Activated CD8-positive, alpha-beta memory T cell treated with anti-CD3 and anti-CD28 coated beads, Interleukin-2, amount 50 U/mL, for 48 hours (primary cell): ENCODE measurements around the gene ZBTB3.
"Not testable (repeated sequence)": the region's sequence is repeated elsewhere in the genome, so short reads cannot be mapped to it uniquely, and the experiment has no call there.

Experiments used
- DNase-seq: peaks from one replicate; pipeline ENCODE4 v3.0.0-alpha.2; 2020

ZBTB3 gene

GRCh38 chr11:62713343-62713742 is 40.6 kb downstream of the ZBTB3 start:
- no peak for DNase-seq

- DNase-seq, result no peak
Observed at GRCh38 chr11:62712861-62713260, 41.1 kb downstream of the ZBTB3 start.

GRCh38 chr11:62712276-62712812 is 41.6 kb downstream of the ZBTB3 start:
- no peak for DNase-seq

GRCh38 chr11:62710001-62710345 is 44.0 kb downstream of the ZBTB3 start:
- DNase-seq, result no peak

DNA sequence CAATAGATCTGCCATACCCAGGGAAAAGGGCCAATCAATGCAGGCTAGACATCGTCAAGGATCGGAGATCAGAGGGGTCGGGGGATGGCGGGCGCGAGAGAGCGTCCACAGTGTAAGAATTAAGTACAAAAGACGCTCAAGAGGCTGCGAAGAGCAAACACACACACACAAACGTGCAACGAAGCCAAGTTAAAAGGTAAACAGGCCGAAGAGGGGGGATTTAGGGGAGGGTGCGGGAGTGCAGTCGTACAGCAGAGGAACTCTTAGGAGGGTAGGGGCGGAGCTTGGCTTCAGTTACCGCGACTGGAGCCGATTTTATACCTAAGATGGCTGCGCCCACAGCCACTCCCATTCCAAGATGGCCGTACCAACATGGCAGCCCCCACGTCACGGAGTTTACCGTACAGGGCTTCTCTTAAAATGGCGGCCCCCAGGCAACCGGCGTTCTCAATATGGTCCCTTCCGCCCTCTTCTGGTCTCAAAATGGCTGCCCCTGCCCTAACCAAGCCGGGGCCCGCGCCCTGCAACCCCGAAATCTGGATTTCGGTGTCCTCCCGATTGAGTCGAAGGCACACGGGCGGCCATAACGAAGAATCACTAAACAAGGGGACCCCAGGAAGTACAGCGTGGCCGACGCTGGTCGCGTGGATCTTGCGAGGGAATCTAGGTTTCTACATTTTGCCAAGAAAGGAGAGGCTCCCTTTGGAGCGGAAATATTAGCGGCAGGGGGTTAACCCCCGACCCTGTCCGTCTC is 44.5 kb downstream of the ZBTB3 start:
- DNase-seq, result peak; percentile 92

- DNase-seq, result peak; percentile 75
Observed at GRCh38 chr11:62708793-62709192, 45.2 kb downstream of the ZBTB3 start.

DNA sequence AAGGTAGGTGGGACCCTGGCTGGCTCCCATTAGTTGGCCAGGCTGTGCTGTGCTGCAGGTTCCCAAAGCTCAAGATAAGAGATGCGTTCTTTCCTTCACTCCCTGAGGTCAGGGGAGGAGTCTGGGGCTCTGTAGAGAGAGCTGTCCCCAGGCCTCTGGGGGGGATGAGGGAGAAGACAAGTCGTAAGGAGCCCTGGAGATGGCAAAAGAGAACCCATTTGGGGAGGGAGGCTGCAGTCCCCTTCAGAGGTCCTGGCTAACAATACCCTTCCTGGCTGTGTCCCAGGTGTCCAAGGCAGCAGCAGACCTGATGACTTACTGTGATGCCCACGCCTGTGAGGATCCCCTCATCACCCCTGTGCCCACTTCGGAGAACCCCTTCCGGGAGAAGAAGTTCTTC is 45.6 kb downstream of the ZBTB3 start:
- peak; percentile 59 for DNase-seq

DNA sequence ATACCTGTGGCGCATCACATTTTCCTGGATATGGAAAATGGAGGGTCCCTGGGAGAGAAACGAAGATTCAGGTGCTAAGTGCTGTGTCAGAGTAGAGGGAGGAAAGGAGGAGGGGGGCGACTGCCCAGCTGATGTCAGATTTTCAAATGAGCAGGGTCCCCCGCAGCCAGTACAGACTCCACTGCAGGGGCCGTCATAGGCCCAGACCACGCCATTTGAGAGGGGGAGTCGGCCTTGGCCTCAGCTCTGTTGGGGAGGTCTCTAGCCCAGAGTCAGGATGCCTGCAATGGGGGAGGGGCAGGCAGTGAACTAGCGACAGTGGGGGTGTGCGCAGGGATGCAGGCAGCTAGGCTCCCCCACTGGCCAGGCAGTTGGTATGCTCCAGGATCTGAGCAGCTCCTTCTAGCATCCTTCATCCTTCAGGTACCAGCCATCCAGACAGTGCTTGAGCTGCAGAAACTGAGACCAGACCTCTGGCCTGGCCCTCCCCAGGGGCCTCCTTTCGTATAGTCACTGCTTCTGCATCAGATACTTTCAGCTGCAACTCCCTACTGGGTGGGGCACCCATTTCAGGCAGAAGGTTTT is 46.6 kb downstream of the ZBTB3 start, which contains the start of the genes BSCL2 and GNG3:
TSS of gene BSCL2 (minus strand) at position 148 of the 585 bp plus-strand sequence. CDS start 229 bp downstream, outside the sequence.
TSS of gene GNG3 (plus strand) at position 400 of the 585 bp plus-strand sequence. CDS start 620 bp downstream, outside the sequence.
- DNase-seq, result peak; percentile 55

GRCh38 chr11:62706850-62707247 is 47.1 kb downstream of the ZBTB3 start:
- DNase-seq, result no peak

GRCh38 chr11:62705880-62706849 is 47.8 kb downstream of the ZBTB3 start:
- DNase-seq, result peak; percentile 98

DNA sequence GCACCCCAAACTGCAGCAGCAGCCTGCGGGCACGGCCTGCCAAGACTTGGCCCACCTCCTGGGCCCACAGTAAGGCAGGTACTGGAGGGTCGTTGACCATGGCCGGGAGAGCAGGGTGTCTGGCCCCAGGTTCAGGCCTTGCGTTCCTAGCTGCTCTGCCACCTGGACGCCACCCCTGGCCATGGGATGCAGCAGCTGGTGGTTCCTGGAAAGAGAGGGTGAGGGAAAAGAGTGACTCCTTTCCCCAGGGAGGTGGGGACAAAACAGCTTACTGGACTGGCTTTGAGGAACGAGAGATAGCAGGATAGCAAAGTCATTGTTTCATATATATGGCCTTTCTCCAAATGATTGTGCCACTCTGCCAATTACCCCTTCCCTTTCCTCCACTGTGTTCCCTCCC is 48.5 kb downstream of the ZBTB3 start:
- no peak for DNase-seq

- DNase-seq, result not testable (repeated sequence)
Observed at GRCh38 chr11:62703921-62704320, 50.0 kb downstream of the ZBTB3 start.

DNA sequence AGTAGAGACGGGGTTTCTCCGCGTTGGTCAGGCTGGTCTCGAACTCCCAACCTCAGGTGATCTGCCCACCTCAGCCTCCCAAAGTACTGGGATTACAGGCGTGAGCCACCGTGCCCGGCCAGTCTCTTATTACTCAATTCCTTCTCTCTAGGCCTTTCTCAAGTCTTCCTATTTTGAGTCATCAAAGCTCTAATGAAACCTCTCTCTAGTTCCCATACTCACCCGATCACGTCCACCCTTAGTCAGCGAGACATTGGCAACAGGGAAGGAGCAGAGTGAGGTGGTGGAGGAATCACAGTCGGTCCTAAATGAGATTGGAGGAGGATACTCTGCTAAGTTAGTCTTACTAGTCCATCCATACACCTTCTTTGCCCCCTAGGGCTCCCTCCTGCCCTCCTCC is 51.7 kb downstream of the ZBTB3 start:
- no peak for DNase-seq
